GM12878 (cell line): ENCODE results near the gene AIF1. TPM values are rescaled to one million over a fixed set of nuclear protein-coding genes. Genes with fewer than 3 reads are reported as not detected.

Experiments
- ATAC-seq: fragments of 200-7000 bp; cut with Tn5 transposase; 3 replicates; pipeline ENCODE4 v1.9.1; 2020; ENCODE audit warnings: mild to moderate bottlenecking, moderate library complexity
- BruUV-seq: library from RNA; stranded (reverse); fragments of 400-500 nt; replicated peaks from 2 replicates; lab custom pipeline; 2021; lab: Mats Ljungman, UMichigan
- CTCF ChIA-PET: fragments of 300-600 bp; sonication (Branson Sonifier 250); formaldehyde crosslinking; extraction: SDS; loops from one replicate; lab custom pipeline; 2021; ENCODE audit warnings: inconsistent platforms; lab: Yijun Ruan, JAX
- POLR2A ChIA-PET: fragments of 350-600 bp; formaldehyde crosslinking; extraction: SDS; loops from one replicate; lab custom pipeline; 2021; ENCODE audit warnings: inconsistent platforms; lab: Charles Lee
- RAD21 ChIA-PET: fragments of 300-600 bp; sonication (Branson Sonifier 250); formaldehyde crosslinking; loops from one replicate; lab custom pipeline; 2023; ENCODE audit warnings: antibody characterized with exemption; ENCODE audit not compliant: unreplicated experiment; lab: Charles Lee
- SMC1A ChIA-PET: fragments of 300-600 bp; sonication (Branson Sonifier 250); formaldehyde crosslinking; loops from one replicate; lab custom pipeline; 2023; ENCODE audit not compliant: unreplicated experiment, uncharacterized antibody; lab: Charles Lee
- DNase-seq: peaks from one replicate; pipeline ENCODE4 v3.0.0-alpha.2; 2011; ENCODE audit warnings: low read depth, low spot score
- FAIRE-seq: peaks from 3 replicates; lab custom pipeline; 2011; peaks lifted over from hg19 to GRCh38; lab: Jason Lieb, UNC
- H2AFZ ChIP-seq: 2 replicates; pipeline ENCODE4 v1.6.0; 2011; ENCODE audit warnings: low read depth, low read length, control low read depth; ENCODE audit not compliant: control insufficient read depth
- H3K27ac ChIP-seq: 2 replicates; pipeline ENCODE4 v1.5.1; 2011; ENCODE audit warnings: control low read depth; ENCODE audit not compliant: control insufficient read depth, insufficient read depth
- H3K27me3 ChIP-seq, 2 experiments: replicated peaks in 1 of 2; 2 replicates each; pipeline versions ENCODE4 v1.6.0 to v1.6.1; 2011; ENCODE audit warnings: low read length in 1 of 2; ENCODE audit not compliant: control insufficient read depth in 2 of 2, insufficient read depth in 2 of 2
- H3K36me3 ChIP-seq, 2 experiments: 2 replicates each; pipeline ENCODE4 v1.5.1; 2011; ENCODE audit warnings: low read length in 1 of 2; ENCODE audit not compliant: control insufficient read depth in 2 of 2, insufficient read depth in 2 of 2
- H3K4me1 ChIP-seq: 2 replicates; pipeline ENCODE4 v1.6.1; 2011; ENCODE audit warnings: mild to moderate bottlenecking, low read length, moderate library complexity, mixed read lengths; ENCODE audit not compliant: control insufficient read depth, insufficient read depth
- H3K4me2 ChIP-seq: 2 replicates; pipeline ENCODE4 v1.6.0; 2011; ENCODE audit warnings: control low read depth; ENCODE audit not compliant: control insufficient read depth, insufficient read depth
- H3K4me3 ChIP-seq: fragments of 200-600 bp; sonication (generic); 2 replicates; pipeline ENCODE4 v1.5.1; 2016
- H3K79me2 ChIP-seq: 2 replicates; pipeline ENCODE4 v1.6.0; 2011; ENCODE audit warnings: low read length; ENCODE audit not compliant: control insufficient read depth, insufficient read depth
- H3K9ac ChIP-seq: 2 replicates; pipeline ENCODE4 v1.8.0; 2011; ENCODE audit warnings: low read length, control low read depth, mixed read lengths; ENCODE audit not compliant: control insufficient read depth, insufficient read depth
- H3K9me3 ChIP-seq: replicated peaks from 3 replicates; pipeline ENCODE4 v1.5.1; 2011; ENCODE audit warnings: mild to moderate bottlenecking, low read length; ENCODE audit not compliant: control insufficient read depth, insufficient read depth
- H4K20me1 ChIP-seq: 2 replicates; pipeline ENCODE4 v1.6.0; 2011; ENCODE audit not compliant: control insufficient read depth, insufficient read depth
- ATF7 ChIP-seq: fragments of 450-650 bp; IDR thresholded peaks from 2 replicates; pipeline ENCODE4 v1.6.1; 2016; ENCODE audit warnings: low read depth, mild to moderate bottlenecking
- CHD2 ChIP-seq: IDR thresholded peaks from 2 replicates; pipeline ENCODE4 v1.6.1; 2011; ENCODE audit warnings: low read depth, low read length, improper control_type of control experiment, borderline replicate concordance
- CREB1 ChIP-seq: IDR thresholded peaks from 2 replicates; pipeline ENCODE4 v1.6.1; 2012; ENCODE audit warnings: low read depth, mild to moderate bottlenecking, inconsistent platforms
- EED ChIP-seq: sonication (generic); IDR thresholded peaks from 2 replicates; pipeline ENCODE4 v1.6.1; 2016; ENCODE audit warnings: antibody characterized with exemption, low read depth
- EGR1 ChIP-seq, 2 experiments: IDR thresholded peaks; 1 replicate in 1 of 2; 2 replicates in 1 of 2; pipeline ENCODE4 v1.6.1; 2011 to 2012; ENCODE audit warnings: low read depth in 2 of 2, low read length in 2 of 2, borderline replicate concordance in 1 of 2, mild to moderate bottlenecking in 1 of 2, moderate library complexity in 1 of 2
- EP300 ChIP-seq, 2 experiments: fragments of 150-350 bp in 1 of 2; IDR thresholded peaks; 2 replicates each; pipeline ENCODE4 v1.6.1; 2011 to 2012; ENCODE audit warnings: low read depth in 2 of 2, low read length in 2 of 2, borderline replicate concordance in 1 of 2, improper control_type of control experiment in 1 of 2, inconsistent platforms in 1 of 2; ENCODE audit not compliant: control insufficient read depth in 1 of 2
- IKZF1 ChIP-seq: fragments of 450-650 bp; conservative IDR thresholded peaks from 2 replicates; pipeline ENCODE4 v1.6.1; 2017; ENCODE audit warnings: antibody characterized with exemption, mild to moderate bottlenecking
- IKZF2 ChIP-seq, 2 experiments: fragments of 450-650 bp; IDR thresholded peaks; 2 replicates each; pipeline ENCODE4 v1.6.1; 2017; ENCODE audit warnings: mild to moderate bottlenecking in 2 of 2, moderate library complexity in 2 of 2
- NBN ChIP-seq: fragments of 450-650 bp; IDR thresholded peaks from 2 replicates; pipeline ENCODE4 v1.6.1; 2016
- POLR2A ChIP-seq: IDR thresholded peaks from 2 replicates; pipeline ENCODE4 v1.6.1; 2011; ENCODE audit warnings: low read depth, mild to moderate bottlenecking, low read length
- RUNX3 ChIP-seq: IDR thresholded peaks from 2 replicates; pipeline ENCODE4 v1.6.1; 2012; ENCODE audit warnings: low read length, inconsistent platforms
- SP1 ChIP-seq: IDR thresholded peaks from one replicate; pipeline ENCODE4 v1.6.1; 2011; ENCODE audit warnings: low read depth, low read length
- SPI1 ChIP-seq: IDR thresholded peaks from 2 replicates; pipeline ENCODE4 v1.6.1; 2011; ENCODE audit warnings: low read depth, mild to moderate bottlenecking, low read length, moderate library complexity, borderline replicate concordance; ENCODE audit not compliant: insufficient read depth
- TAF1 ChIP-seq: IDR thresholded peaks from 2 replicates; pipeline ENCODE4 v1.6.1; 2011; ENCODE audit warnings: mild to moderate bottlenecking, low read depth, low read length, borderline replicate concordance
- TCF12 ChIP-seq: IDR thresholded peaks from 2 replicates; pipeline ENCODE4 v1.6.1; 2011; ENCODE audit warnings: low read depth, mild to moderate bottlenecking, low read length
- YY1 ChIP-seq: IDR thresholded peaks from 2 replicates; pipeline ENCODE4 v1.6.1; 2011; ENCODE audit warnings: low read depth, mild to moderate bottlenecking, low read length
- ZNF622 ChIP-seq: fragments of 450-650 bp; IDR thresholded peaks from 2 replicates; pipeline ENCODE4 v1.6.1; 2017; ENCODE audit warnings: mild to moderate bottlenecking, inconsistent platforms
- WGBS: methylation state at CpG from one replicate; pipeline ENCODE4 v1.1.6; 2016; ENCODE audit warnings: low lambda C conversion rate; ENCODE audit not compliant: insufficient replicate concordance, insufficient coverage; ENCODE audit errors: missing lambda C conversion rate; 5-methylcytosine and 5-hydroxymethylcytosine counted together
- in situ Hi-C: fragments of 300-500 bp; cut with MboI; formaldehyde crosslinking; loops from 9 replicates; pipeline ENCODE4 v1.14.3; 2018; ENCODE audit warnings: mixed read lengths
- intact Hi-C: fragments of 100-400 bp; cut with micrococcal nuclease; formaldehyde crosslinking; loops from one replicate; pipeline ENCODE4 v1.14.2; 2022; ENCODE audit not compliant: unreplicated experiment
- polyA plus RNA-seq, 11 experiments: library from polyadenylated mRNA; depleted of rRNA in 4 of 11; unstranded in 6 of 11; stranded (reverse) in 5 of 11; fragments of >200 nt; fragmentation: Nextera tagmentation in 4 of 11; fragmentation: Illumina TruSeq in 1 of 11; extraction: Ambion mirVana in 4 of 11; extraction: Trizol in 1 of 11; gene quantifications; 1 replicate in 1 of 11; 2 replicates in 10 of 11; pipeline versions ENCODE4 v1.2.1 to v1.2.3, GENCODE V29; 2011 to 2016; ENCODE audit warnings: inconsistent platforms in 2 of 11, missing spikeins in 2 of 11, low read depth in 1 of 11
- total RNA-seq, 4 experiments: library from RNA; depleted of rRNA in 3 of 4; stranded (reverse); fragments of >200 nt in 3 of 4; fragmentation: Illumina TruSeq in 1 of 4; extraction: Trizol in 1 of 4; gene quantifications; 2 replicates each; pipeline versions ENCODE4 v1.2.1 to v1.2.3, GENCODE V29; 2013 to 2021
- TF ChIP-seq, protein P1 (sequence below): fragments of 450-650 bp; IDR thresholded peaks from 2 replicates; pipeline ENCODE4 v1.6.1; 2016; ENCODE audit warnings: mild to moderate bottlenecking
- TF ChIP-seq, protein P2 (sequence below): IDR thresholded peaks from 2 replicates; pipeline ENCODE4 v1.6.1; 2011; ENCODE audit warnings: mild to moderate bottlenecking, low read depth, low read length, moderate library complexity; ENCODE audit not compliant: insufficient replicate concordance
- TF ChIP-seq, protein P3 (sequence below): fragments of 450-650 bp; IDR thresholded peaks from 2 replicates; pipeline ENCODE4 v1.6.1; 2017; ENCODE audit warnings: low read depth, mild to moderate bottlenecking, moderate library complexity

The AIF1 gene
- total and polyA plus RNA-seq, 10 of the 15 experiments (the other 5 are each of a cell fraction or from before 2014, with no cell fraction given): 1.9 to 256 (median 134) TPM

DNA sequence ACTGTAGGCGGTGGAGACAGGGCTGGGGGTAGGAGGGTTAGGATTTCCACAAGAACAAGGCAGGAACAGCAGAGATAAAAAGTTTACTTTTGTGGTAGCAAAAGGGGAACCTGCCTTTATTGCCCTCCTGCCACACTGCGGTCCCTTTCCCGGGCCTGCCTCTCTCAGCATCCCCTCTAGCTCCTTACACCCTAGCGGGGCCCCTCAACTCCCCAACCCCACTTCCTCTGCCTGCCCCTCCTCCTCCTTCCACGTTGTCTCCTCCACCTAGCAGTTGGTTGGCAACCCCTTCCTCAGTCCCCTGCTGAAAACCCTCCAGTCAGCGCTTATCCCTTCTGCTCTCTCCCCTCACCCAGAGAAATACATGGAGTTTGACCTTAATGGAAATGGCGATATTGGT lies 714 bp downstream of the AIF1 start (continued):
- TF ChIP-seq CHD2 (0 out of 2 replicates have a peak, but pooled peaks have one; percentile 50), EGR1 (IDR thresholded peaks at IDR 0.05; ENCODE audit: borderline replicate concordance in 1 of 2, low read depth in 2 of 2, low read length in 2 of 2) (no peak; a peak in 1 of 3 replicates), SP1 (peak; percentile 35), ATF7 (peak; percentile 40; the same call in 1 of the 2 replicates), RUNX3 (peak; percentile 61), POLR2A (peak; percentile 58; the same call in 1 of the 2 replicates), YY1 (0 out of 2 replicates have a peak, but pooled peaks have one; percentile 29), EP300 (IDR thresholded peaks at IDR 0.05; ENCODE audit: borderline replicate concordance in 1 of 2, control insufficient read depth in 1 of 2, low read depth in 2 of 2, low read length in 2 of 2) (no peak), CREB1 (peak; percentile 32; the same call in 1 of the 2 replicates), NBN (peak; percentile 50)
- TF ChIP-seq, protein P1, sequence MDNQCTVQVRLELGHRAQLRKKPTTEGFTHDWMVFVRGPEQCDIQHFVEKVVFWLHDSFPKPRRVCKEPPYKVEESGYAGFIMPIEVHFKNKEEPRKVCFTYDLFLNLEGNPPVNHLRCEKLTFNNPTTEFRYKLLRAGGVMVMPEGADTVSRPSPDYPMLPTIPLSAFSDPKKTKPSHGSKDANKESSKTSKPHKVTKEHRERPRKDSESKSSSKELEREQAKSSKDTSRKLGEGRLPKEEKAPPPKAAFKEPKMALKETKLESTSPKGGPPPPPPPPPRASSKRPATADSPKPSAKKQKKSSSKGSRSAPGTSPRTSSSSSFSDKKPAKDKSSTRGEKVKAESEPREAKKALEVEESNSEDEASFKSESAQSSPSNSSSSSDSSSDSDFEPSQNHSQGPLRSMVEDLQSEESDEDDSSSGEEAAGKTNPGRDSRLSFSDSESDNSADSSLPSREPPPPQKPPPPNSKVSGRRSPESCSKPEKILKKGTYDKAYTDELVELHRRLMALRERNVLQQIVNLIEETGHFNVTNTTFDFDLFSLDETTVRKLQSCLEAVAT: peak; percentile 28

DNA sequence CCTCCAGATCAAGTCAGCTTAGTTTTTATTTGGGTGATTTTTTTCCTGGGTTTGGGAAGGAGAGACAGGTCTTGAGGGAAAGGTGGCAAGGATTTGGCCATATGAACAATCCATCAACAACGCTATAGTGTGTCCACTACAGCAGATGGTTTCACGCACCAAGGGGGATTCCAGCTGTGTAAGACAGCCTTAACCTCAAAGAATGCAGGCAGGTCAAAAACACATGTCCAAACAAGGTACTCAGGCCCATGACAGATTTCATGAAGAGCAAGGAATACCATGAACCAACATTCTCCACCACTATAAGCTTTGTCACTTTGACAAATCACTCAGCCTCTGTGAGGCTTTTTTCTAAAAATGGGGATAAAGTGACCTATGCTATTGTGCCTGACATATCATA lies 2.0 kb downstream of the AIF1 start:
- H3K4me2 ChIP-seq: peak overlapping the region; percentile 96
- 62% methylated on average over 2 of the region's 2 CpGs for WGBS
- FAIRE-seq: no peak
- H3K9ac ChIP-seq: peak overlapping the region; percentile 78
- H3K79me2 ChIP-seq: peaks cover 24% of the 10 kb centered on the region
- no peak for ATAC-seq
- H3K27ac ChIP-seq: peak overlapping the region; percentile 93
- H3K4me3 ChIP-seq: peak overlapping the region; percentile 69; the same call in 1 of the 2 replicates
- ChIA-PET SMC1A (interaction anchor here (0.8 to 9.6 kb wide), 9 partner anchors 19 to 65 kb away, joined by 3 to 78 read pairs (median 3); partner anchors contain the start of gene TNF), RAD21 (interaction anchor here (1.2 to 3.8 kb wide), 5 partner anchors 19 to 121 kb away, joined by 3 to 27 read pairs (median 5); partner anchors contain the start of genes BAG6 and TNF), POLR2A (interaction anchor here (0.6 to 3.4 kb wide), 16 partner anchors 8 to 341 kb away, joined by 3 to 19 read pairs (median 4); partner anchors contain the start of genes BAG6, C6orf47, DDX39B and LSM2), CTCF (interaction anchor here (1.1 to 10.5 kb wide), 6 partner anchors 18 to 74 kb away, joined by 4 to 95 read pairs (median 6); partner anchors contain the start of genes NFKBIL1 and TNF)
- no peaks in the 10 kb centered on the region for H3K36me3 ChIP-seq
- no peaks in the 10 kb centered on the region for H3K9me3 ChIP-seq
- intact Hi-C loops: loop anchor here (5.0 kb wide), 1 partner anchor 120 kb away; the partner anchor contains the start of gene MICB
- H2AFZ ChIP-seq: no peak overlapping the region
- H3K4me1 ChIP-seq: peaks cover 29% of the 10 kb centered on the region
- no peak for DNase-seq
- no peaks in the 10 kb centered on the region for H3K27me3 ChIP-seq
- H4K20me1 ChIP-seq: no peaks in the 10 kb centered on the region
- in situ Hi-C loops: no loop called here
- no TSS peak for BruUV-seq
- 0 out of 2 replicates have a peak, but pooled peaks have one; percentile 25 for TF ChIP-seq EED
- TF ChIP-seq IKZF1: peak; percentile 28; the same call in 1 of the 2 replicates
- TF ChIP-seq, protein P2, sequence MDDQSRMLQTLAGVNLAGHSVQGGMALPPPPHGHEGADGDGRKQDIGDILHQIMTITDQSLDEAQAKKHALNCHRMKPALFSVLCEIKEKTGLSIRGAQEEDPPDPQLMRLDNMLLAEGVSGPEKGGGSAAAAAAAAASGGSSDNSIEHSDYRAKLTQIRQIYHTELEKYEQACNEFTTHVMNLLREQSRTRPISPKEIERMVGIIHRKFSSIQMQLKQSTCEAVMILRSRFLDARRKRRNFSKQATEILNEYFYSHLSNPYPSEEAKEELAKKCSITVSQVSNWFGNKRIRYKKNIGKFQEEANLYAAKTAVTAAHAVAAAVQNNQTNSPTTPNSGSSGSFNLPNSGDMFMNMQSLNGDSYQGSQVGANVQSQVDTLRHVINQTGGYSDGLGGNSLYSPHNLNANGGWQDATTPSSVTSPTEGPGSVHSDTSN: peak; percentile 14
- TF ChIP-seq TCF12: 0 out of 2 replicates have a peak, but pooled peaks have one; percentile 13
- TF ChIP-seq YY1: no peak
- TF ChIP-seq, protein P3, sequence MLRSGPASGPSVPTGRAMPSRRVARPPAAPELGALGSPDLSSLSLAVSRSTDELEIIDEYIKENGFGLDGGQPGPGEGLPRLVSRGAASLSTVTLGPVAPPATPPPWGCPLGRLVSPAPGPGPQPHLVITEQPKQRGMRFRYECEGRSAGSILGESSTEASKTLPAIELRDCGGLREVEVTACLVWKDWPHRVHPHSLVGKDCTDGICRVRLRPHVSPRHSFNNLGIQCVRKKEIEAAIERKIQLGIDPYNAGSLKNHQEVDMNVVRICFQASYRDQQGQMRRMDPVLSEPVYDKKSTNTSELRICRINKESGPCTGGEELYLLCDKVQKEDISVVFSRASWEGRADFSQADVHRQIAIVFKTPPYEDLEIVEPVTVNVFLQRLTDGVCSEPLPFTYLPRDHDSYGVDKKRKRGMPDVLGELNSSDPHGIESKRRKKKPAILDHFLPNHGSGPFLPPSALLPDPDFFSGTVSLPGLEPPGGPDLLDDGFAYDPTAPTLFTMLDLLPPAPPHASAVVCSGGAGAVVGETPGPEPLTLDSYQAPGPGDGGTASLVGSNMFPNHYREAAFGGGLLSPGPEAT: peak; percentile 39; the same call in 1 of the 2 replicates
- no peak for TF ChIP-seq TAF1
- peak; percentile 74 for TF ChIP-seq RUNX3
- TF ChIP-seq SPI1: no peak
- TF ChIP-seq ZNF622: no peak
- TF ChIP-seq IKZF2 (IDR thresholded peaks at IDR 0.05): 0 out of 4 replicates have a peak, but pooled peaks of 1 of the 2 experiments have one; percentile 17
